DMS53 treated with DMSO at 0.1 percent for 48 hours (cell line): ENCODE results near the gene TLR5.

Experiments used
- DNase-seq: peaks from one replicate; lab custom pipeline; 2025; ENCODE audit not compliant: unreplicated experiment; lab: John Stamatoyannopoulos, UW

The TLR5 gene

DNA sequence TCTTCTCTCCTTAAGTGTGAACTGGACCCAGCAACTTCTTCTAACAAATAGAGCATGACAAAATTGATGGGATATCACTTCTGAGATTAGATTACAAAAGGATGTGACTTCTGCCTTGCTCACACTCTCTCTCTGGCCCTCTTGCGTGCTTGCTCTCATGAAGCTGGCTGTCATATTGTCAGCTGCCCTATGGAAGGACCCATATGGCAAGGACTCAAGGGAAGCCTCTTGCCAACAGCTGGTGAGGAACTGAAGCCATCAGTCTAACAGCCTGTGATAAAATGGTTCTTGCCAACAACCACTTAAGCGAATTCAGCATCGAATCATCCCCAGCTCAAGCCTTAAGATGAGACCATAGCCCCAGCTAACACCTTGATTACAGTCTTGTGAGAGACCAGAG is 4.8 kb upstream of the TLR5 start:
- DNase-seq = no peak

DNA sequence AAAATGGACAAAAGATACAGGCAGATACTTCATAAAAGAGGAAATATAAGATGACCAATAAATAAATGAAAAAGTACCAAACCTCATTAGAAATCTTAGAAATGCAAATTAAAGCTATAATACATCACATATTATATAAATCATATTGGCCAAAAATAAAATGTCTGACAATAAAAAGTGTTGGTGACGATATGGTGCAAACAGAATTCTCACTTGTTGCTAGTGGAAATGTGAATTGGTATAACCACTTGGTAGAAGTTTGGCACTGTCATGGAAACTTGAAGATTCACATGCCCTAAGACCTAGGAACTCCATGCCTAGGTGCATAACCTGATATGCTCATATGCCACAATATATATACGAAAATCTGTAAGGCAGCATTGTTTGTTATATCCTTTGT is 4.4 kb upstream of the TLR5 start:
- no peak for DNase-seq

DNA sequence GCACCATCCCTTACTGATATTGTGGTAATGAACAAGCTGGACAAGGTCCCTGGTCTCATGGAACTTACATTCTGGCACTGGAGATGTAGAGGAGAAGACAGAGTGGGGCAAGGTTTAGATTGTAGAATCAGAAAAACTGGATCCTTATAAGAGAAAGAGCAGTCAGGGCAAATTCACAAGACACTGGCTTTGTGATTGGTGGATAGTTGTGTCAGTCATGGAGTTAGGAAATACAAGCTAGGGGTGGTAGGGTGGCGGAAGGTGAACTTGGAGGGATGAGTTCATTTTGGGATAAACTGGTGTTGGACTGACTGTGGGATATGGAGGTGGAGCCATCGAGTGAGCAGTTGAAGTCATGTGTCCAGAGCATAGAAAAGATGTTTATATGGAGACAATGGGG is 3.7 kb upstream of the TLR5 start:
- DNase-seq = no peak

DNA sequence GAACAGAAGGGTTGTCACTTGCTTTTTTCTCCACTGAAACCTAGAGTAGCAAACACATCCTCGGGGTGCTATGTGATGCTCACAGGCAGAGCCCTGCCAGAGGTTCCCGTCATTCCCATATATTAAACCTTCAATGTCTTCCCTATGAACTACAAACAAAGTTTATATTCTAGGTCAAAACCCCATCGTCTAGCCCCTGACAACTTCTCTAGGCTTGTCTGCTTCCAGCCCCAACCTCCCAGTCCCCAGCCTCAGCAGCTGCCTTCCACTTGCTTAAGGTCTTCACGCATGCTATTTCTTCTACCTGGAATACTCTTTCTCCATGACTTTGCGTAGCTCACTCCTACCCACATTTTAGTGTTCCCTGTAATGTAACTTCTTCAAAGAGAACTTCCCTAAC is 1.9 kb upstream of the TLR5 start:
- no peak for DNase-seq

DNA sequence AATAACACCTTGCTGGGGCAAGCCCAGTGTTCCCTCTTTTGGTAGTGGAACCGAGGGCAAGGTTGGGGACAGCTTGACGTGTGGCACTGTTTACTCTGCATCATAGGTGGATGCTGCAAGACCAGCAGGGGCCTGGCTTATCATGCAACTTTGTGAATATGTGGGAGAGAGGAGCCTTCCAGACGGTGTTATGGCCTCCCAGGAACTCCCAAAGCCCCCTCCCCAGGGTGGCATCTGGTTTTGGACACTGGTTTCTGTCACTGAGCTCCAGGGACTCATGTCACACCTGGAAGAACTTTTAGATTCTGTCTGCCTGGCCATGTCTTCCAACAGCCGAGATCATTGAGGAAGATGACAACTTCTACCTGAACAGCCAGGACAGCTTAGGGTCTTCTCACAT is 1.4 kb upstream of the TLR5 start:
- DNase-seq = no peak

DNA sequence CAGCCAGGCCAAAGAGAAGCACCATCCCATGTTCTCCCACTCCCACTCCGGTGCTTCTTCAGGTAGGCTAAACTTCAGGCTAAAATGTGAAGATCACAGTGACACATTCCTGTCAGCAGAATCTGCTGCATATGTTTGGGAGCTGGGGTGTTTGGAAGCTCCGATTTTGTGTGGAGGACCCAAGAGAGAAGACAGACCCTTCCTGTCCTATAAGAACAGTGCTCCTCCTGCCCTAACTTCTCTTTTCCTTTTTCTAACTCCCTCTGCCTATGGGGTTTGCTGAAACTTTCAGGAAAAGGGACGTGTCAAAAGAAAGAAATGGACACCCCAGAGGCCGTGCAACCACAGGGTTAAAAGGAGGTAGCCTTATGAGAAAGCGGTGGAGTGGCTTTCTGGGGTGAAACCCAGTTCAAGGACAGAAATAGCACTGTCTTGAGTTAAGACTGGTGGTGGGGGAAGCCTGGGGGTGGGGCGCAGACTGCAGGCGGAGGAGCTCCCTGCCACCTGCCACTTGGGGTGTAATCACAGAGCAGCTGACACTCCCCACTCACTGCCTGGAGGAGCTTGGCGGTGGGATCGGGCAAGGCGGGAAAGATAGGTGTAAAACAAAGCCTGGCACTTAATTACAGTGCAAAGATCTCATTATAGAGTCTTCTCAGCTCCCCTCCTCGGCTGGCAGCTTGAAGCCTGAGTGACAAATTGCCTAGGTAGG is 645 bp upstream of the TLR5 start:
- no peak for DNase-seq

DNA sequence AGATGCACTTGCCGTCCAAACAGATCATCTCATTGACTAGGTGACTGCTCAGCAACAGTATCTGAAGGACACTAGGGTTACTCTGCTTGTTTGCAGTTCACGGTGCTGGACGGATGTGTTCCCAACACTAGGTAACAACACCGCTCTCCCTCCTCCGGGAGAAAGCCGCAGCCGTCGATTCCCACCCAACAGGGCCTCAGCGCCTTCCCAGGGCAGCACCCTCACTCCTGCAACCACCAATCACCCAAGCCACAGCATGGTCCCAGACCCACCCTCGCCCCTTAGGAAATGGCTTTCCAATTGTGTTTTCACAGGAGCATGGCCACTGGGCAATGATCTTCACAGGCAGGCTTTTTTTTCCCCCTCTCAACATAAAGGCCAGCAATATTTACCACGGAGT is 779 bp downstream of the TLR5 start:
- no peak for DNase-seq

DNA sequence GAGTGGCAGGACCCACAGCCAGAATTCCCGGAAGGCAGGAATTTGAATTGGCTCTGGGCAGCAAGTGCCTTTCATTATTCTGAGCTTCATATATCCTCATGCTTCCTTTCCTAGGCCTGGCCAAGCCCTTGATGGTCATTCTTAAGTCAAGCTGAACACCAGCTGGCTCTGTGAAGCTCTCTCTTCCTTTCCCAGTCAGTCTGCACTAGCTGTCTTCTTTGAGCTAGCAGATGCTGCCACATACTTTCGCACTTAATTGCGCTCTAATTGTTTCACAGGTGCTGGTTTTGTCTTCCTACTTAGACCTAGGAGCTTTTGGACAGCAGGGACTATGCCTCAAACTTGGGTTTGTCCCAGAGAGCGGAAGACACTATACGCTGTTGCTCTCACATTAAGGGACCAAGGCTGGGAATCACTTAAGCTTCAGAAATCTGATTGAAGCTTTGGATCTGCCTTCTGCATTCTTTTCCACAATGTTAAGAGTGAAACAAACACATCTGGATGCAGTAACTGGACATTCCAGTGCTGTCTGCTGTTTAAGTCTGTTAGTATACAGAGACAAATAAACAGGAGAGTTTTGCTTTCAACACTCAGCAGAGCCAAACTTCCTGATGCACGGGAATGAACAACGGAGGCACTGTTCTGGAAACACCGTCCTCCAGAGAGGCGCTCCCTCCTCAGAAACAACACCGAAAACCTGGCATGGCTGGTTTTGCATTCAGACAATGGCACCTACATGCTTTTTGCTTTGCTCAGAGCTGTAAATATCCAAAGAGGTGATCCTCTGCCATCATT is 2.2 kb downstream of the TLR5 start:
- no peak for DNase-seq

DNA sequence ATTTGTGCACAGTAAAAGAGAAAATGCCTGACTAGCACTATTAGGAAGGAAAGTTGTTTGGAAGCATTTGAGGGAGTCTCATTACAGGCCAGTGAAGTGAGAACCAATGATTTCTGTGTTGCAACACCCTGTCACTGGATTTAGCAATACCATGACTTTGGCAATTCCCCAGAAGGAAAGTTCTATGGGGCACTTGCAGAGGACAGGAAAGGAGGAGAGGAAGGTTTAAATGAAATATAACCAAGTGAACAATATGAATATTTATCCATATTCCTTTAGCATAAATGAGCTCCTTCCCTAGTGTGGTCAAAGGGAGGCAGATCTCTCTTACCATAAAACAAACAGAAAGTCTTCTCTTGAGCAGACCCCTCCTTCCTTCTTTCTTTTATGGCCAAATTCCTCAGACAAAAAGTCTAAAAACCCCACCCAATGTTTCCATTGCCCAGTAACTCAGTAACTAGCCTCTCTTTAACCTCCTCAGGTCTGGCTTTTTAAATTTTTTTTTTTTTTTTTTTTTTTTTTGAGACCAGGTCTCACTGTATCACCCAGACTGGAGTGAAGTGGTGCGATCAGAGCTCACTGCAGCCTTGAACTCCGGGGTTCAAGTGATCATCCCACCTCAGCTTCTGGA is 5.5 kb downstream of the TLR5 start:
- DNase-seq = no peak

DNA sequence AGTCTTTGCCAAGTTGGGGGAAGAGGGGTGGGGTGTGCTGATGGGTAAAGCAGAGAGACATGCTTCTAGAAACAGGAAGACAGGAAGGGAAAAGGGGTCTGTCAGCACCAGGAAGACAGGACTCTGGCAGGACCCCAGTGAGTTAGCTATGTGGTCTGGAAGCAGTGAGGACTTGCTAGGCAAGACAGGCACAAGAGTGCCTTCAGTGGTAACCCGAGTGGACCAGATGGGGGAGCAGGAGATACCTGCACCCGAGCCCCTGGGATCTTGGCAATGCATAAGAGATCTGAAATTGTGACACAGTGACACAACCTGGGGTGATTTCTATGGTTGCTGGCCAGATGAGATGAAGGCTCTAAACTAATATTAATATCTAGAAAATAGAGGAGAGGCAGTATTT is 7.0 kb downstream of the TLR5 start:
- no peak for DNase-seq

DNA sequence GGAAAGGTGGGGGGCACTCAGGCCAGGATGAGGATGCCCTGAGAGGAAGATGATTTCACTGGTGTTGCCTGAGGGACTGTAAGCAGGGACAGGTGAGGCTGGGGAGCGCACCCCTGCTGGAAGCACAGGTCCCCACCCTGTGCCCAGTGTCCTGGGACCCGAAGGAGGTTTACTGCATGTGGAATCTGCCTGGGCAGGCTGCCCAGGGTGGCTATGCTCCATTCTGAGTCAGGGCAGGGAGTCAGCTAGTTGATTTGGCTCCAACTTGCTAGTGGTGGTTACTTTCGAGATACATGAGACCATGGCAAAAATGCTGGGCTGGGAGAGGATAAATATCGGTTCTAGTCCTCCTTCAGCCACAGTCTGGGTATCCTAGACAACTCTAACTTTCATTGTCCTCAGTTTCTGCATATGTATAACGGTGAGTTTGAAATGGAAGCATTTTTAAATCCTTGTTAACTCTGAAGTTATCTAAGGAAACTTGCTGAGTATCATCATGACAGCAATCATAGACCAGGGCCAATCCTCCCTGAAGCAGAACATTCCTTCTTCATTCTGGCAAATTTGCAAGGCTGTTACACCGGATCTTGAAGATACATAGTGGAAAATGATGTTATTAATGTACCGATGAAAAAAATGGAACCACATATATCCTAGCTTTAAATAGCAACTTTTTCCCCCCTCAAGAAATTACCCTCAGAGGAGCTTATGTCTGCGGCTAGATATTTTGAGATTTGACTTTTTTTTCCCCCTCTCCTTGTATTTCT is 7.7 kb downstream of the TLR5 start:
- no peak for DNase-seq

DNA sequence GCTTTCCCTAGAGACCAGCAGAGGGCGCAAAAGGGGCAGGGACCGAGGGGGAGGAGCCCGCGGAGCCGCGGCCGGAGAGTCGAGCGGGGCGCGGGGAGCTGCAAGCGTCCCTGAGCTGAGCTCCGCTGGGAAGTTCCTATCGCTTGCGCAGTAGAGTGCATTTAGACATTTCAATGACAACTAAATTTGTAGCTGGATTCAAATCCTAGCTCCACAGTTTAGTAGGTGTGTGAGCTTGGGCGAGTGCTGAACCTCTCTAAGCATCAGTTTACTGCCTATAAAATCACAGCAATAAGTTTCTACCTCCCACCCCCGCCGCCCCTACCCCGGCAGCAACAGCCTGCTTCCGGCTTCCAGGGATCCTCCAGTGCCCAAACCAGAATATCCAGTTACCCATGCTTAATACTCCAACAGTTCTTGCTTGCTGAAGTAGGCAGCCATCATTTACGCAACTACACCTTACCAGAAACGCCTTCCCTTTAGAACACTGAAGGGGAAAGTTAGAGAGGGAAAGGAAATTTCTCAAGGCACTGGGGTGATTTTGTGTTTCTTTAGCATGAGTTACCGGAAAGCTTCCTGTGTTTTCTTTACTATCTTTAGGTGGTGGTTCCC is 9.1 kb downstream of the TLR5 start:
- DNase-seq = peak; percentile 86

DNA sequence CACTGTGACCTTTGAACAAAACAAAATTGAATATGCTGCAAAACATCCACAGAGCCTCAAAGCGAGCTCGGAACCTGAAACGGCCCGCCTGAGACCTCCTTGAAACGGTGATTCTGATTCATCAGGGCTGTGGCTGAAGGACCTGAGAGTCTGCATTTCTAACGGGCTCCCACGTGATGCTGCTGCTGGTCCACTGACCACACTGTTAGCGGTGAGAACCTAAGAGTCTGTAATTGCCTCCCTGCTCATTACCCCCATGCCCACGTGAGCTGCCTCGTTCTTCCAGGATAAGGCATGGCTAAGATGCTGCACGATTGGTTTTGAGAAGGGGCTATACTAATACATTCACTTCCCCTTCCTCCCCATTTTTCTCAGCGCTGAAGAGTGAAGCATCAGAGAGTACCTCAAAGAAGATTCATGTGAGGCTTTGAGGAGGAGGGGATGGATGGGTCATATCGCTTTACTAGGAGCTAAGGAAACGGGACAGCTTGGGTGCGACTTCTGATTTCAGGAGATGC is 9.7 kb downstream of the TLR5 start:
- DNase-seq = no peak

DNA sequence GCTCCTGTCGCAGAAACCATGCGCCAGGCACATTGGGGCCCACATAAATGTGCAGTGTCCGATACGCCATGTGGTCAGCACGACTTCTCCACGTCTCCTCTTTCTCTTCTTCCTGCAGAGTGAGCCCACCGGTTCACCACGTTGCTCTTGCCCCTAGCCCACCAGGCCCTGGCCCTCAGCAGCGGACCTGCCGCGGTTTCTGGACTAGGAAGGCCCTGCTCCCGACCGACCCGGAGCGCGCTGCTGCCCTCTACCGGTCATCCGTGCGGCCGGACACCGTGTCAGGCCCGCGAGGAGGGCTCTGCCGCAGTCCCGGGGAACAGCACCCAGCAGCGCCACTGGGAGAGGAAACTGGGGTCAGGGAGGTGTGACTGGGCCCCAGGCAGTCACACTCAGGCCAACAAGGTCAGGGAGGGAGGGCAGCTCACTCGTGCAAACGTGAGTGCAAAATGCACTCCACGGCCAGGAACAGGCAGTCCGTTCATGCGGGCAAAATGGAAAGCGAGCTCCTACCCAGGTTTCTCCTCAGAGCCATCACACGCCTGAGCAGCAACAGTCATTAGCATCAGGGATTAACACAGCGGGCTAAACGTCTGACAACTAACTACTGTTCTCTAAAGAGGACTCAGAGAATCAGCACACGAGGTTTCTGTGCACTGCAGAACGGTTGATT is 13.7 kb downstream of the TLR5 start:
- DNase-seq = peak; percentile 55

DNA sequence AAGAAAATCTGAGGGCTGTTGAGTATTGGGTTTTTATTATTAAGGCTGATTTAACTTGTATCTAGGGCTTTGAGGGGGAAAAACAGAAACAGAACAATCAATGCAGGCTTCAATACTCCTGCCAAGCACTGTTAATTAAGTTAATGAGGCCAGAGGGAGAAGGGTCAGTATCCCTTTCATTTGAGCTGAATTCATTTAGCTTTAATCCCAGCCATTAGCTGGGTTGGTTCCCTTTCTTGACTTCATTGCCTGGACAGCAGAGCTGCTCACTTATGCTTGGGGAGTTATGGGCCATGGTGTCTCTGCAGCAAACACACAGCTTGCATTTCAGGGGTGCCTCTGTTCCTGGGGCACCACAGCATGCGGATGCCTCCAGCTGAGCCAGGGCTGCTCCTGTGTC is 16.3 kb downstream of the TLR5 start:
- DNase-seq = no peak

DNA sequence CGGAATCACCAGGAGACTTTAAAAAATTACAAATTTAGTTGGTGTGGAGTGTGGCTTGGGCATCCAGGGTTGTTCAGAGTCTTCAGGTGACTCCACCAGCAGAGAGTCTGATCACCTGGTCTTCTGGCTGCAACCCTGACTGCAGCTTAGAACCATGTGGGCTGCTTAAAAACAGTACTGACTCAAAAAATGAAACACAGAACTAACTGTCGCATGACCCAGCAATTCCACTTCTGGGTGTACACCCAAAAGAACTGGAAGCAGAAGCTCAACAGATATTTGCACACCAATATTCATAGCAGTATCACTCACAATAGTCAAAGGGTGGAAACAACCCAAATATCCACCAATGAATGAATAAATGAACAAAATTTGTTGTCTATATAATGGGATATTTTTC is 17.3 kb downstream of the TLR5 start:
- no peak for DNase-seq

DNA sequence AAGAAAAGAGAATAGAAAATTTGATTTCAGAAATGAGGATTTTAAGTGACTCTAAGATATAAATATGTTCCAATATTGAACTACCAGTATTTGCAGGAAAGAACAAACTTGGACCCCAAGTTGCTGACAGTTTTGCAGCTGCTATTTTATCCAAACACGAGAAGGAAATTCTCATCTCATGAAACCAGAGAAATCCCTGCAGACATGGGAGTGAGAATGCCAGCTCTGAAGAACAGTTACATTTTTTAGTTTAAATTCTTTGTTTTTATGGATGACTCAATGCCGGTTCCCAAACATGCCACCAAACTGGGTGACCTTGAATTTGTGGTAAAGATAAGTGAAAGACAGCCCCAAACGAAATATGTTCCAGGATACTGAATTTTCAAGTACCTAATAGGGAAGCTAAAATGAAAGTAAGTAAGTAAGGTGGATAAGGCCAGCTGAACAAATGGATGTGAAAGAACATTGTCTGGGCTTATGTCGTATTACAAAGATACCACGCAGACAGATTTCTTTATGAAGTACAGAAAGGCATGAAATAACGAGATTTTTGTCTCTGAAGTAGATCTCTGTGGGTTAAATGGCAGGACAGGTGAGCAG is 19.9 kb downstream of the TLR5 start:
- DNase-seq = no peak

DNA sequence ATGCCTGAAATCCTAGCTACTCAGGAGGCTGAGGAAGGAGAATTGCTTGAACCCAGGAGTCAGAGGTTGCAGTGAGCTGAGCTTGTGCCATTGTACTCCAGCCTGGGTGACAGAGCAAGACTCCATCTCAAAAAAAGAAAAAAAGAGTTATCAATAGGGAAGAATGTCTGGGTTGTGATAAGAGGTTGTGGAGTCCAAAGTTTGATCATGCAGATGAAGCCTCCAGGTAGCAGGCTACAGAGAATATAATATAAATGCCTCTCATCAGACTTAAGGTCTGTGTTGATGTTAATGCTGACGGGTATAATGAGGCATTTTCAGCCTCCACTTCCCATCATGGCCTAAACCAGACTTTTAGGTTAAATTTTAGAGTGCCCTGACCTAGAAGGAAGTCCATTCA is 24.6 kb downstream of the TLR5 start:
- DNase-seq = no peak

DNA sequence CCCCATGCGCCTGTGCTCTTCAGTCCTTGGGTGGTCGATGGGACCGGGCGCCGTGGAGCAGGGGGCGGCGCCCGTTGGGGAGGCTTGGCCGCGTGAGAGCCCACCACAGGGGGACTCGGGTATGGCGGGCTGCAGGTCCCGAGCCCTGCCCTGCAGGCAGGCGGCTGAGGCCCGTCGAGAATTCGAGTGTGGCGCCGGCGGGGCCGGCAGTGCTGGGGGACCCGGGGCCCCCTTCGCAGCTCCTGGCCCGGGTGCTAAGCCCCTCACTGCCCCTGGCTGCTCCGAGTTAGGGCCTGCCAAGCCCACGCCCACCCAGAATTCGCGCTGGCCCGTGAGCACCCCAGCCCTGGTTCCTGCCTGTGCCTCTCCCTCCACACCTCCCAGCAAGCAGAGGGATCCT is 26.1 kb downstream of the TLR5 start:
- DNase-seq = no peak

DNA sequence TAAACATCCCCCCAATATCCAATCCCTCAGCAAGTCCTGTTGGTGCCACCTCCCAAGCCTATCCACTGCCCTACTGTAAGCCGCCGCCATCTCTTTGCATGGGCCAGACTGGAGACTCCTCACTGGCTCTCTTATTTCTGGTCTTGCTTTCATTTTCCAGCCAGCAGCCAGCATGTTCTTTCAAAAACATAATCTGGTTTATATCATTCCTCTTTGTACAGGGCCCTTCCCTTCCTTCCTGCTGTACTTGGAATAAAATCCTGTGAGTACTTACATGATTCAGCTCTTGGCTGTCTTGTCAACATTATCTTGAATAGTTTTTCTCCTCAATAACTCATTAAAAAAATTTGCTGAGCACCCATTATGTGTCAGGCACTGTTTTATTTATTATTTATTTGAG is 28.2 kb downstream of the TLR5 start:
- DNase-seq = no peak
